Cardiac muscle cell (in vitro differentiated cells and primary cell): Measurements from ENCODE around the gene PLOD1. TPM values are rescaled to one million over a fixed set of nuclear protein-coding genes. Genes with fewer than 3 reads are reported as not detected.
A peak's percentile ranks its signal among the peaks of the same experiment; 100 is the strongest.

Experiments
- DNase-seq, 2 donors: peaks; one replicate each; pipeline versions ENCODE4 v3.0.0 to v3.0.0-alpha.2; 2010 to 2017; ENCODE audit warnings: low read depth in 1 of 2, low spot score in 1 of 2
- H3K27ac ChIP-seq: fragments of 200-600 bp; sonication (generic); 2 replicates; pipeline ENCODE4 v1.5.1; 2016
- H3K27me3 ChIP-seq: fragments of 200-600 bp; sonication (generic); 2 replicates; pipeline ENCODE4 v1.6.0; 2016; ENCODE audit warnings: control low read depth
- H3K36me3 ChIP-seq: fragments of 200-600 bp; sonication (generic); 2 replicates; pipeline ENCODE4 v1.5.1; 2016; ENCODE audit warnings: control low read depth
- H3K4me1 ChIP-seq: fragments of 200-600 bp; sonication (generic); 2 replicates; pipeline ENCODE4 v1.8.1; 2017; ENCODE audit warnings: low read depth, mild to moderate bottlenecking, mixed run types
- H3K4me3 ChIP-seq: fragments of 200-600 bp; sonication (generic); 2 replicates; pipeline ENCODE4 v1.5.1; 2016; ENCODE audit warnings: mild to moderate bottlenecking
- H3K9me3 ChIP-seq: fragments of 200-600 bp; sonication (generic); 2 replicates; pipeline ENCODE4 v1.5.1; 2017; ENCODE audit warnings: low read depth, mild to moderate bottlenecking, control low read depth
- polyA plus RNA-seq: library from polyadenylated mRNA; unstranded; fragments of >200 nt; fragmentation: Nextera tagmentation; extraction: Ambion mirVana; gene quantifications from 2 replicates; pipeline ENCODE4 v1.2.1, GENCODE V29; 2016
- total RNA-seq: library from RNA; depleted of rRNA; stranded (reverse); fragments of >200 nt; gene quantifications from 2 replicates; pipeline ENCODE4 v1.2.3, GENCODE V29; 2016
- TF ChIP-seq, protein P1 (sequence below): IDR thresholded peaks from 2 replicates; pipeline ENCODE4 v1.5.1; 2012; ENCODE audit warnings: low read depth, mild to moderate bottlenecking, low read length

Gene PLOD1
- total and polyA plus RNA-seq, 2 experiments from 2014 or later: 149 to 185 TPM

DNA sequence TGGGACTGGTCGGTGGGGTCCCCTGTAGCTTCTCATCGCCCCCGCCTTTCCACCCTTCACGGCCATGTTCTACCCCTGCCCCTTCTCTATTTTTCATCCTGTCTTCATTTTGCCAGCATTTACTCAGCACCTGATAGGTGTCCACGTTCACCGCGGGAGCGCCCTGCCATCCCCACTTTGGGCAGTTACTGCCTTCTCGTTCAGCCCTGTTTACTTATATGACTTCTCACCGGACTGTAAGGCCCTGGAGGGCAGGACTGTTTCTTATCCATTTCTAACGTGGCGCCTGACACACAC is 46.1 kb downstream of the PLOD1 start:
- Histone ChIP-seq H3K9me3 (no peaks in the 10 kb centered on the region), H3K27ac (peak overlapping the region; percentile 97), H3K4me3 (peak overlapping the region; percentile 67), H3K4me1 (peaks cover 14% of the 10 kb centered on the region), H3K36me3 (peaks cover 14% of the 10 kb centered on the region), H3K27me3 (no peaks in the 10 kb centered on the region)
- DNase-seq: no peak
- TF ChIP-seq, protein P1, sequence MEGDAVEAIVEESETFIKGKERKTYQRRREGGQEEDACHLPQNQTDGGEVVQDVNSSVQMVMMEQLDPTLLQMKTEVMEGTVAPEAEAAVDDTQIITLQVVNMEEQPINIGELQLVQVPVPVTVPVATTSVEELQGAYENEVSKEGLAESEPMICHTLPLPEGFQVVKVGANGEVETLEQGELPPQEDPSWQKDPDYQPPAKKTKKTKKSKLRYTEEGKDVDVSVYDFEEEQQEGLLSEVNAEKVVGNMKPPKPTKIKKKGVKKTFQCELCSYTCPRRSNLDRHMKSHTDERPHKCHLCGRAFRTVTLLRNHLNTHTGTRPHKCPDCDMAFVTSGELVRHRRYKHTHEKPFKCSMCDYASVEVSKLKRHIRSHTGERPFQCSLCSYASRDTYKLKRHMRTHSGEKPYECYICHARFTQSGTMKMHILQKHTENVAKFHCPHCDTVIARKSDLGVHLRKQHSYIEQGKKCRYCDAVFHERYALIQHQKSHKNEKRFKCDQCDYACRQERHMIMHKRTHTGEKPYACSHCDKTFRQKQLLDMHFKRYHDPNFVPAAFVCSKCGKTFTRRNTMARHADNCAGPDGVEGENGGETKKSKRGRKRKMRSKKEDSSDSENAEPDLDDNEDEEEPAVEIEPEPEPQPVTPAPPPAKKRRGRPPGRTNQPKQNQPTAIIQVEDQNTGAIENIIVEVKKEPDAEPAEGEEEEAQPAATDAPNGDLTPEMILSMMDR: no peak

DNA sequence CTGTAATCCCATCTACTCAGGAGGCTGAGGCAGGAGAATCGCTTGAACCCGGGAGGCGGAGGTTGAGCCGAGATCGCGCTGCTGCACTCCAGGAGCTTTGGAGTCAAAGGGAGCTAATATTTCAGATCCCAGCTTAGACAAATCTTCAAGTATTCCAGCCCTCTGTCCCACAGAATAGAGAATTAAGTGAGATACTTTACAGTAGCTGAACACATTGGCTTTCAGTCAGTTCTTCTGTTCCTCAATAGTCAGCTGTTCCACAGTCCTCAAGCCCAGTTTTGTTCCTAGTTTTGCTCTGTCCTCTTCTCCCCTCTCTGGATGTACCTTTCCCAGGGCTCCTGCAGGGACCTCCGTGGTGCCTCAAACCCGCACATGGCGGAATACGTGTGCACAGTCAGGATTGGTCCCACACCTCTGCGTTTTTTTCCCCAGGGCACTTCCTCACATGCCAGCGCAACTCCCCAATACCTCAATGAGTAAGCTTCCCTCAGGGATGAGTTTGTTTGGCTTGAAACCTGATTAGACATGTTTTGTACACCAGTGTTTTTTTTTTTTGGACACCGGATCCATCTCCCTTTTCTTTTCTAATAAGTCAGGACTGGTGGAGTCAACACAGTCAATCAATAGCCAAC is 47.0 kb downstream of the PLOD1 start:
- peaks cover 14% of the 10 kb centered on the region for H3K36me3 ChIP-seq
- peaks cover 14% of the 10 kb centered on the region for H3K4me1 ChIP-seq
- peak overlapping the region; percentile 67 for H3K4me3 ChIP-seq
- DNase-seq: no peak
- H3K9me3 ChIP-seq: no peaks in the 10 kb centered on the region
- no peaks in the 10 kb centered on the region for H3K27me3 ChIP-seq
- TF ChIP-seq, protein P1: no peak
- peak overlapping the region; percentile 97 for H3K27ac ChIP-seq

DNA sequence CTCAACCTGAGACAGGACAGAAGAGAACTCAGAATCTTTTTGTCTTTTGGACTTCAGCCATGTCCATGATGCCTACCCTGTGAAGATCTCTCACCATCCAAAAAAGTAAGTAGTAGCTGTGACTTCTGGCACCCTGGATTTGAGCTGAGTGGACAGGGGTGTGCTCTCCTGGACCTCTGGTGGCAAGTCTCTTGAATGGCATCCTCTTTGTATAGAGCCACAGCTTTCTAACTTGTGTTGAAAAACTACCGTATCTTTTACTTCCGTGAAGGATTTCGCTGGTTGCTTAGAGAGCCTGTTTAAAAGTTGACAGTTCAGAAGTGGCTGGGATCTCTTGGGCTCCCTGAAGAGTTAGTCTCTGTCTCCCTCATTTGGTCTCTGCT is 47.5 kb downstream of the PLOD1 start:
- peaks cover 14% of the 10 kb centered on the region for H3K4me1 ChIP-seq
- H3K4me3 ChIP-seq: no peak overlapping the region
- no peak overlapping the region for H3K27ac ChIP-seq
- no peaks in the 10 kb centered on the region for H3K27me3 ChIP-seq
- no peaks in the 10 kb centered on the region for H3K9me3 ChIP-seq
- no peak for DNase-seq
- TF ChIP-seq, protein P1: no peak
- peaks cover 14% of the 10 kb centered on the region for H3K36me3 ChIP-seq

DNA sequence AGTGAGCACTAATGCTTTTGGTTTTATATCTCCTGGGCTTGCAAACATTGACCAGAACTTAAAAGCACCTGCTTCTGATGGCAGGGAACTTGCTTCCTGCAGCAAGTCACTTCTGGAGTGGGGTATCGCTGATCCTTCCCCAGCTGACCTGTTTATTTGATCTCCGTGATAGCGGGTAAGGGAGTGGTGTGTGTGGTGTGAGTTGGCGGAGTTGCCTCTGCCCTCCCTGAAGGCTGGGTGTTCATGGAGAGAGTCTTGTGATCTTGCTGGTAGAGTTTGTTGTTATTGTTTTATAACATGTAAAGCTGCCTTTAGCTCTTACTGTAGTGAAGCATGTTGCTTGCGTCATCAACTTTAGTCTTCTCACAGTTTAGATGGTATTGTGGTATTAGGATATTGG is 49.6 kb downstream of the PLOD1 start:
- Histone ChIP-seq H3K9me3 (no peaks in the 10 kb centered on the region), H3K27ac (no peak overlapping the region), H3K36me3 (peaks cover 15% of the 10 kb centered on the region), H3K4me1 (peaks cover 12% of the 10 kb centered on the region), H3K27me3 (no peaks in the 10 kb centered on the region), H3K4me3 (no peak overlapping the region)
- DNase-seq: no peak
- TF ChIP-seq, protein P1: no peak

DNA sequence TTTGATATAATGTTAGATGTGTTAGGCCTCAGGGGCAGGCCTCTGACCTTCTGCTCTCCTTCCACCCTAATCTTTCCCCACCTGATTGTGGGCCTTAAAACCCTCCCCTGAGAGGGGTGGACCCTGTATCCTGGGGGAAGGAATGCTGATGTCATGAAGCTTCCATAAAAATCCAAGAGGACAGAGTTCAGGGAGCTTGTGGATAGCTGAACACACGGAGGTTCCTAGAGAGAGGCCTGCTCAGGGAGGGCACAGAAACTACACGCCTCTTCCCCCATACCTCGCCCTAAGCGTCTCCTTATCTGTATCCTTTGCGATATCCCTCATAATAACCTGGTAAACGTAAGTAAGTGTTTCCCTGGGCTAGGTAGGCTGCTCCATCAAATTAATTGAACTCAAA is 50.1 kb downstream of the PLOD1 start:
- Histone ChIP-seq H3K9me3 (no peaks in the 10 kb centered on the region), H3K4me1 (peaks cover 12% of the 10 kb centered on the region), H3K27ac (no peak overlapping the region), H3K4me3 (no peak overlapping the region), H3K36me3 (peaks cover 18% of the 10 kb centered on the region), H3K27me3 (no peaks in the 10 kb centered on the region)
- no peak for DNase-seq
- TF ChIP-seq, protein P1: no peak
